H9 (cell line): ENCODE results near the gene TENM4. TPM values are rescaled to one million over a fixed set of nuclear protein-coding genes. Genes with fewer than 3 reads are reported as not detected.

Source experiments
- DNase-seq: peaks from one replicate; pipeline ENCODE4 v3.0.0-alpha.2; 2017
- H2AFZ ChIP-seq: one replicate; pipeline ENCODE4 v1.6.1; 2013; ENCODE audit warnings: mild to moderate bottlenecking, low read length, control low read depth, moderate library complexity
- H2AK5ac ChIP-seq: 2 replicates; pipeline ENCODE4 v1.6.1; 2013; ENCODE audit warnings: low read length, control low read depth, mixed read lengths; ENCODE audit not compliant: insufficient read length
- H2BK120ac ChIP-seq: one replicate; pipeline ENCODE4 v1.6.1; 2013; ENCODE audit warnings: low read depth, mild to moderate bottlenecking, low read length, control low read depth, inconsistent platforms; ENCODE audit not compliant: poor library complexity, severe bottlenecking
- H2BK12ac ChIP-seq: 2 replicates; pipeline ENCODE4 v1.6.1; 2013; ENCODE audit warnings: low read length, control low read depth, mixed read lengths, low read depth; ENCODE audit not compliant: insufficient read length
- H2BK15ac ChIP-seq: 2 replicates; pipeline ENCODE4 v1.6.1; 2013; ENCODE audit warnings: low read depth, low read length, control low read depth
- H2BK20ac ChIP-seq: one replicate; pipeline ENCODE4 v1.6.1; 2013; ENCODE audit warnings: low read depth, mild to moderate bottlenecking, low read length, control low read depth, inconsistent platforms; ENCODE audit not compliant: poor library complexity, severe bottlenecking
- H2BK5ac ChIP-seq: 2 replicates; pipeline ENCODE4 v1.6.1; 2013; ENCODE audit warnings: low read length, control low read depth, mixed read lengths; ENCODE audit not compliant: insufficient read length
- H3K14ac ChIP-seq: 2 replicates; pipeline ENCODE4 v1.6.1; 2013; ENCODE audit warnings: low read length, control low read depth; ENCODE audit not compliant: insufficient read depth
- H3K18ac ChIP-seq: 2 replicates; pipeline ENCODE4 v1.6.1; 2013; ENCODE audit warnings: low read depth, mild to moderate bottlenecking, mixed read lengths, low read length, control low read depth; ENCODE audit not compliant: insufficient read length
- H3K23ac ChIP-seq: 2 replicates; pipeline ENCODE4 v1.6.1; 2013; ENCODE audit warnings: low read length, control low read depth, mixed read lengths, low read depth; ENCODE audit not compliant: insufficient read length
- H3K23me2 ChIP-seq: 2 replicates; pipeline ENCODE4 v1.6.1; 2013; ENCODE audit warnings: low read depth, mild to moderate bottlenecking, mixed read lengths, low read length, control low read depth; ENCODE audit not compliant: insufficient read length, poor library complexity, severe bottlenecking
- H3K27ac ChIP-seq: 2 replicates; pipeline ENCODE4 v1.5.1; 2013; ENCODE audit warnings: low read length, control low read depth, mixed read lengths, low read depth; ENCODE audit not compliant: insufficient read length
- H3K27me3 ChIP-seq: 2 replicates; pipeline ENCODE4 v1.6.1; 2013; ENCODE audit warnings: low read length, control low read depth, inconsistent platforms; ENCODE audit not compliant: insufficient read depth
- H3K4ac ChIP-seq: 2 replicates; pipeline ENCODE4 v1.6.1; 2013; ENCODE audit warnings: low read depth, mild to moderate bottlenecking, control low read depth, inconsistent platforms, low read length, moderate library complexity
- H3K4me1 ChIP-seq: 2 replicates; pipeline ENCODE4 v1.6.1; 2013; ENCODE audit warnings: low read length, control low read depth, inconsistent platforms; ENCODE audit not compliant: insufficient read depth
- H3K4me2 ChIP-seq: 2 replicates; pipeline ENCODE4 v1.6.1; 2013; ENCODE audit warnings: low read length, control low read depth, mixed read lengths; ENCODE audit not compliant: insufficient read length, insufficient read depth
- H3K56ac ChIP-seq: 2 replicates; pipeline ENCODE4 v1.6.1; 2013; ENCODE audit warnings: low read depth, mild to moderate bottlenecking, mixed read lengths, low read length, control low read depth; ENCODE audit not compliant: insufficient read length
- H3K79me1 ChIP-seq: 2 replicates; pipeline ENCODE4 v1.6.1; 2013; ENCODE audit warnings: low read depth, mild to moderate bottlenecking, moderate library complexity, low read length, control low read depth, inconsistent platforms; ENCODE audit not compliant: insufficient read depth, poor library complexity, severe bottlenecking
- H3K79me2 ChIP-seq: 2 replicates; pipeline ENCODE4 v1.6.1; 2013; ENCODE audit warnings: low read length, control low read depth, inconsistent platforms; ENCODE audit not compliant: insufficient read depth
- H3K9ac ChIP-seq: 2 replicates; pipeline ENCODE4 v1.6.1; 2013; ENCODE audit warnings: low read length, control low read depth, mixed read lengths; ENCODE audit not compliant: insufficient read length; ENCODE audit errors: extremely low read depth
- H3K9me3 ChIP-seq: one replicate; pipeline ENCODE4 v1.6.1; 2013; ENCODE audit warnings: low read depth, low read length, inconsistent platforms; ENCODE audit not compliant: control insufficient read depth
- H3T11ph ChIP-seq: one replicate; pipeline ENCODE4 v1.6.1; 2013; ENCODE audit warnings: mild to moderate bottlenecking, low read length, control low read depth, inconsistent platforms
- H4K20me1 ChIP-seq: one replicate; pipeline ENCODE4 v1.6.1; 2013; ENCODE audit not compliant: control insufficient read depth, insufficient read length, insufficient read depth
- H4K5ac ChIP-seq: 2 replicates; pipeline ENCODE4 v1.6.1; 2013; ENCODE audit warnings: low read depth, mild to moderate bottlenecking, mixed read lengths, low read length, control low read depth; ENCODE audit not compliant: insufficient read length
- H4K8ac ChIP-seq: replicated peaks from 2 replicates; pipeline ENCODE4 v1.6.1; 2013; ENCODE audit warnings: low read length, control low read depth, mixed read lengths, low read depth; ENCODE audit not compliant: insufficient read length
- H4K91ac ChIP-seq: 2 replicates; pipeline ENCODE4 v1.6.1; 2013; ENCODE audit warnings: low read depth, mild to moderate bottlenecking, moderate library complexity, mixed read lengths, low read length, control low read depth; ENCODE audit not compliant: insufficient read length
- H3K27ac Mint-ChIP-seq, 3 experiments: 2 replicates in 2 of 3; 3 replicates in 1 of 3; pipeline ENCODE4 v1.8.0; 2020 to 2021; ENCODE audit warnings: mixed read lengths in 3 of 3, mild to moderate bottlenecking in 1 of 3, moderate library complexity in 1 of 3
- H3K27me3 Mint-ChIP-seq: 2 replicates; pipeline ENCODE4 v1.8.0; 2021; ENCODE audit warnings: low read depth, mild to moderate bottlenecking, moderate library complexity, mixed read lengths
- H3K36me3 Mint-ChIP-seq, 3 experiments: 2 replicates in 2 of 3; 3 replicates in 1 of 3; pipeline ENCODE4 v1.8.0; 2020 to 2021; ENCODE audit warnings: low read depth in 3 of 3, mixed read lengths in 3 of 3; ENCODE audit not compliant: insufficient read depth in 1 of 3
- H3K4me1 Mint-ChIP-seq, 2 experiments: 2 replicates each; pipeline ENCODE4 v1.8.0; 2020; ENCODE audit warnings: mixed read lengths in 2 of 2
- H3K4me3 Mint-ChIP-seq, 2 experiments: 2 replicates in 1 of 2; 3 replicates in 1 of 2; pipeline ENCODE4 v1.8.0; 2020 to 2021; ENCODE audit warnings: mild to moderate bottlenecking in 2 of 2, mixed read lengths in 2 of 2, moderate library complexity in 1 of 2
- H3K9me3 Mint-ChIP-seq, 2 experiments: 2 replicates in 1 of 2; 3 replicates in 1 of 2; pipeline ENCODE4 v1.8.0; 2020; ENCODE audit warnings: mild to moderate bottlenecking in 2 of 2, mixed read lengths in 2 of 2, moderate library complexity in 1 of 2
- CTCF ChIP-seq: fragments of 200-600 bp; sonication (generic); conservative IDR thresholded peaks from 3 replicates; pipeline ENCODE4 v1.8.0; 2021; ENCODE audit warnings: antibody characterized with exemption, mild to moderate bottlenecking
- WGBS: extraction: QIAGEN DNeasy Blood & Tissue Kit; methylation state at CpG from one replicate; pipeline ENCODE4 v1.1.7; 2013; ENCODE audit warnings: missing lambda C conversion rate, low lambda C conversion rate, mixed read lengths; ENCODE audit not compliant: insufficient read length; ENCODE audit errors: extremely low coverage; 5-methylcytosine and 5-hydroxymethylcytosine counted together
- total RNA-seq: library from RNA; stranded (reverse); gene quantifications from 2 replicates; pipeline ENCODE4 v1.2.1, GENCODE V29; 2021

The TENM4 gene
- total RNA-seq, 1 experiment from 2014 or later = 4.6 TPM

DNA sequence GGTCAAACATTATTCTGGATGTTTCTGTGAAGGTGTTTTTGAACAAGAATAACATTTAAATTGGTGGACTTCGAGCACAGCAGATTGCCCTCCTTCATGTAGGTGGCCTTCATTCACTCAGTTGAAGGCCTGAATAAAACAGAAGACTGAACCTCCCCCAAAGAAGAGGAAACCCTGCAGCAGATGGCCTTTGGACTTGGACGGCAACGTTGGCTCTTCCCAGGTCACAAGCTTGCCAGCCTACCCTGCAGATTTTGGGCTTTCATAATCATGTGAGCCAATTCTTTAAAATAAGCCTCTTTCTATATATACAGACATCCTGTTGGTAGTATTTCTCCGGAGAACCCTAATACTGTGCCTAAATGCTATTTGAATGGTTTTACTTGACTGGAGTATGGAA is 434.0 kb downstream of the TENM4 start:
- no peak overlapping the region for H4K5ac ChIP-seq
- no peak overlapping the region for H2BK20ac ChIP-seq
- H3K79me2 ChIP-seq = no peaks in the 10 kb centered on the region
- no peaks in the 10 kb centered on the region for H3K23me2 ChIP-seq
- H2BK15ac ChIP-seq = no peak overlapping the region
- peaks cover 0 to 4% (median 0%) of the 10 kb centered on the region in 3 experiments; a peak in 4 of 7 replicates for H3K36me3 Mint-ChIP-seq
- no peak overlapping the region for H3K14ac ChIP-seq
- no peak overlapping the region for H3K4me2 ChIP-seq
- no peaks in the 10 kb centered on the region for H3K79me1 ChIP-seq
- peaks cover 5% of the 10 kb centered on the region in 2 experiments; a peak in 2 of 5 replicates for H3K9me3 Mint-ChIP-seq
- no peak overlapping the region for H2AFZ ChIP-seq
- no CpG with 5 or more reads among the region's 4 CpGs for WGBS
- peaks cover 3 to 4% of the 10 kb centered on the region in 2 experiments; a peak in 3 of 4 replicates for H3K4me1 Mint-ChIP-seq
- no peak overlapping the region for H3K56ac ChIP-seq
- H2BK5ac ChIP-seq = no peak overlapping the region
- H3K9me3 ChIP-seq = no peaks in the 10 kb centered on the region
- DNase-seq = no peak
- H2BK120ac ChIP-seq = no peak overlapping the region
- no peak overlapping the region for H3K4ac ChIP-seq
- no peak overlapping the region for H3K27ac Mint-ChIP-seq
- no peak overlapping the region for H3K4me3 Mint-ChIP-seq
- no peak overlapping the region for H3T11ph ChIP-seq
- peaks cover 11% of the 10 kb centered on the region for H3K27me3 Mint-ChIP-seq
- H3K9ac ChIP-seq = no peak overlapping the region
- no peaks in the 10 kb centered on the region for H3K4me1 ChIP-seq
- H3K27ac ChIP-seq = no peak overlapping the region
- H4K91ac ChIP-seq = no peak overlapping the region
- H2BK12ac ChIP-seq = no peak overlapping the region
- no peak overlapping the region for H3K18ac ChIP-seq
- no peaks in the 10 kb centered on the region for H4K20me1 ChIP-seq
- no peaks in the 10 kb centered on the region for H3K27me3 ChIP-seq
- no peak overlapping the region for H2AK5ac ChIP-seq
- H3K23ac ChIP-seq = no peak overlapping the region
- H4K8ac ChIP-seq = no peak overlapping the region
- TF ChIP-seq CTCF = no peak
